GM12891 (cell line): ENCODE data around the gene DRC3.

Experiments
- DNase-seq: peaks from one replicate; pipeline ENCODE4 v3.0.0; 2011; ENCODE audit warnings: low spot score; ENCODE audit not compliant: insufficient read length
- FAIRE-seq: peaks from 2 replicates; lab custom pipeline; 2011; peaks lifted over from hg19 to GRCh38; lab: Jason Lieb, UNC
- PAX5 ChIP-seq: IDR thresholded peaks from 2 replicates; pipeline ENCODE4 v1.6.1; 2011; ENCODE audit warnings: low read length, moderate library complexity, mild to moderate bottlenecking; ENCODE audit not compliant: insufficient read depth, severe bottlenecking
- POLR2A ChIP-seq: IDR thresholded peaks from 2 replicates; pipeline ENCODE4 v1.6.1; 2011; ENCODE audit warnings: low read depth, low read length, control low read depth
- POLR2AphosphoS5 ChIP-seq: IDR thresholded peaks from 2 replicates; pipeline ENCODE4 v1.6.1; 2011; ENCODE audit warnings: low read depth, low read length, control low read depth
- POU2F2 ChIP-seq: IDR thresholded peaks from 2 replicates; pipeline ENCODE4 v1.6.1; 2011; ENCODE audit warnings: low read depth, mild to moderate bottlenecking, control low read depth, low read length, moderate library complexity
- SPI1 ChIP-seq: IDR thresholded peaks from 2 replicates; pipeline ENCODE4 v1.6.1; 2011; ENCODE audit warnings: low read depth, low read length, control low read depth
- TAF1 ChIP-seq: IDR thresholded peaks from 2 replicates; pipeline ENCODE4 v1.6.1; 2011; ENCODE audit warnings: low read depth, low read length, control low read depth

The DRC3 gene

GRCh38 chr17:17940441-17940911, 32.2 kb upstream of the DRC3 start:
- FAIRE-seq, result no peak
- no peak for TF ChIP-seq PAX5
- no peak for TF ChIP-seq POLR2AphosphoS5
- no peak for TF ChIP-seq SPI1
- no peak for TF ChIP-seq POU2F2
- no peak for TF ChIP-seq TAF1
- no peak for TF ChIP-seq POLR2A
- DNase-seq, result no peak

GRCh38 chr17:17941015-17941414, 31.6 kb upstream of the DRC3 start:
- FAIRE-seq (no peak), DNase-seq (no peak)
- no peak for TF ChIP-seq POU2F2
- TF ChIP-seq POLR2A, result no peak
- TF ChIP-seq SPI1, result no peak
- no peak for TF ChIP-seq POLR2AphosphoS5
- no peak for TF ChIP-seq PAX5
- TF ChIP-seq TAF1, result no peak

GRCh38 chr17:17942846-17943245, 29.8 kb upstream of the DRC3 start:
- no peak for FAIRE-seq

GRCh38 chr17:17943281-17943984, 29.2 kb upstream of the DRC3 start:
- TF ChIP-seq PAX5, result no peak
- TF ChIP-seq POLR2AphosphoS5, result no peak
- TF ChIP-seq TAF1, result no peak
- TF ChIP-seq POLR2A, result no peak
- TF ChIP-seq SPI1, result no peak
- no peak for FAIRE-seq
- DNase-seq, result no peak

More at GRCh38 chr17:17942846-17943245, 29.8 kb upstream of the DRC3 start:
- no peak for DNase-seq
- TF ChIP-seq PAX5 (no peak), POU2F2 (no peak), TAF1 (no peak), POLR2A (no peak), SPI1 (no peak), POLR2AphosphoS5 (no peak)

GRCh38 chr17:17944242-17944641, 28.4 kb upstream of the DRC3 start:
- FAIRE-seq (no peak), DNase-seq (no peak)
- TF ChIP-seq POLR2A (no peak), SPI1 (no peak), TAF1 (no peak), POLR2AphosphoS5 (no peak), POU2F2 (no peak), PAX5 (no peak)

- no peak for TF ChIP-seq TAF1
- no peak for TF ChIP-seq POLR2A
- no peak for TF ChIP-seq PAX5
- no peak for TF ChIP-seq POLR2AphosphoS5
- no peak for TF ChIP-seq POU2F2
- TF ChIP-seq SPI1, result no peak
- no peak for FAIRE-seq
- DNase-seq, result no peak
Measured at GRCh38 chr17:17944743-17945142, 27.9 kb upstream of the DRC3 start.

GRCh38 chr17:17946093-17946492, 26.6 kb upstream of the DRC3 start:
- no peak for FAIRE-seq

GRCh38 chr17:17947309-17947708, 25.4 kb upstream of the DRC3 start:
- FAIRE-seq, result no peak

More at GRCh38 chr17:17946093-17946492, 26.6 kb upstream of the DRC3 start:
- no peak for DNase-seq
- TF ChIP-seq POLR2AphosphoS5, result no peak
- no peak for TF ChIP-seq PAX5
- no peak for TF ChIP-seq SPI1
- TF ChIP-seq TAF1, result no peak
- TF ChIP-seq POU2F2, result no peak
- no peak for TF ChIP-seq POLR2A

GRCh38 chr17:17947966-17948365, 24.7 kb upstream of the DRC3 start:
- TF ChIP-seq POLR2AphosphoS5 (no peak), PAX5 (no peak), POLR2A (no peak), TAF1 (no peak), SPI1 (no peak), POU2F2 (no peak)
- FAIRE-seq (no peak), DNase-seq (no peak)

More at GRCh38 chr17:17947309-17947708, 25.4 kb upstream of the DRC3 start:
- no peak for DNase-seq
- TF ChIP-seq POLR2AphosphoS5, result no peak
- TF ChIP-seq POLR2A, result no peak

- FAIRE-seq (no peak), DNase-seq (no peak)
- TF ChIP-seq SPI1, result no peak
- no peak for TF ChIP-seq PAX5
- TF ChIP-seq POU2F2, result no peak
- TF ChIP-seq POLR2A, result no peak
- TF ChIP-seq TAF1, result no peak
- TF ChIP-seq POLR2AphosphoS5, result no peak
Measured at GRCh38 chr17:17950347-17950746, 22.3 kb upstream of the DRC3 start.
